Neural progenitor cell (in vitro differentiated cells): ENCODE results near the gene NF1. TPM values are rescaled to one million over a fixed set of nuclear protein-coding genes. Genes with fewer than 3 reads are reported as not detected.

Source experiments
- DNase-seq: peaks from one replicate; pipeline ENCODE4 v3.0.0-alpha.2; 2016; ENCODE audit warnings: low spot score
- H2AFZ ChIP-seq: fragments of 200-600 bp; sonication (generic); replicated peaks from 2 replicates; pipeline ENCODE4 v1.6.1; 2016; ENCODE audit warnings: antibody characterized with exemption
- H3F3A ChIP-seq: fragments of 200-600 bp; sonication (generic); 2 replicates; pipeline ENCODE4 v1.6.1; 2016; ENCODE audit warnings: antibody characterized with exemption, low read depth
- H3K27ac ChIP-seq: fragments of 200-600 bp; sonication (generic); 2 replicates; pipeline ENCODE4 v1.5.1; 2016; ENCODE audit warnings: mild to moderate bottlenecking
- H3K27me3 ChIP-seq: fragments of 200-600 bp; sonication (generic); 2 replicates; pipeline ENCODE4 v1.6.1; 2016; ENCODE audit warnings: mild to moderate bottlenecking, moderate library complexity
- H3K36me3 ChIP-seq: fragments of 200-600 bp; sonication (generic); 2 replicates; pipeline ENCODE4 v1.5.1; 2016
- H3K4me1 ChIP-seq: fragments of 200-600 bp; sonication (generic); 2 replicates; pipeline ENCODE4 v1.6.1; 2016; ENCODE audit warnings: mixed run types
- H3K4me2 ChIP-seq: fragments of 200-600 bp; sonication (generic); 2 replicates; pipeline ENCODE4 v1.6.1; 2016
- H3K4me3 ChIP-seq: fragments of 200-600 bp; sonication (generic); 2 replicates; pipeline ENCODE4 v1.5.1; 2016
- H3K79me2 ChIP-seq: fragments of 200-600 bp; sonication (generic); 2 replicates; pipeline ENCODE4 v1.6.1; 2016; ENCODE audit warnings: low read depth
- H3K9ac ChIP-seq: fragments of 200-600 bp; sonication (generic); 2 replicates; pipeline ENCODE4 v1.6.1; 2016
- H3K9me3 ChIP-seq: fragments of 200-600 bp; sonication (generic); 2 replicates; pipeline ENCODE4 v1.5.1; 2016; ENCODE audit warnings: low read depth
- H4K20me1 ChIP-seq: fragments of 200-600 bp; sonication (generic); 2 replicates; pipeline ENCODE4 v1.6.1; 2016; ENCODE audit warnings: low read depth
- H3K27ac Mint-ChIP-seq: 3 replicates; pipeline ENCODE4 v1.8.0; 2021; ENCODE audit warnings: mixed read lengths
- H3K27me3 Mint-ChIP-seq: 2 replicates; pipeline ENCODE4 v1.8.0; 2022; ENCODE audit warnings: low read depth, mild to moderate bottlenecking, inconsistent platforms, moderate library complexity, mixed read lengths; ENCODE audit not compliant: insufficient read depth
- H3K36me3 Mint-ChIP-seq: 3 replicates; pipeline ENCODE4 v1.8.0; 2021; ENCODE audit warnings: mixed read lengths
- H3K4me1 Mint-ChIP-seq: 3 replicates; pipeline ENCODE4 v1.8.0; 2021; ENCODE audit warnings: mixed read lengths
- H3K4me3 Mint-ChIP-seq: 3 replicates; pipeline ENCODE4 v1.8.0; 2021; ENCODE audit warnings: mild to moderate bottlenecking, moderate library complexity, mixed read lengths
- H3K9me3 Mint-ChIP-seq: 3 replicates; pipeline ENCODE4 v1.8.0; 2020; ENCODE audit warnings: mixed read lengths
- CTCF ChIP-seq: fragments of 200-600 bp; sonication (generic); IDR thresholded peaks from 2 replicates; pipeline ENCODE4 v1.5.1; 2017; ENCODE audit warnings: antibody characterized with exemption, mild to moderate bottlenecking
- EZH2 ChIP-seq: fragments of 200-600 bp; sonication (generic); IDR thresholded peaks from 2 replicates; pipeline ENCODE4 v1.6.1; 2017; ENCODE audit warnings: antibody characterized with exemption, mild to moderate bottlenecking, moderate library complexity
- EZH2phosphoT487 ChIP-seq: fragments of 200-600 bp; sonication (generic); IDR thresholded peaks from 2 replicates; pipeline ENCODE4 v1.6.1; 2017; ENCODE audit warnings: antibody characterized with exemption
- total RNA-seq: library from RNA; depleted of rRNA; stranded (reverse); fragments of >200 nt; gene quantifications from 2 replicates; pipeline ENCODE4 v1.2.3, GENCODE V29; 2015; ENCODE audit warnings: low replicate concordance

The NF1 gene
- total RNA-seq, 1 donor from 2014 or later: 54.8 TPM

GRCh38 chr17:31101943-31102342, 7.2 kb downstream of the NF1 start:
- DNase-seq: no peak
- H2AFZ ChIP-seq: no peak overlapping the region
- H3F3A ChIP-seq: peaks cover 33% of the 10 kb centered on the region
- Mint-ChIP-seq H3K9me3 (no peaks in the 10 kb centered on the region), H3K27me3 (peaks cover 2% of the 10 kb centered on the region), H3K4me3 (no peak overlapping the region), H3K4me1 (peaks cover 18% of the 10 kb centered on the region), H3K36me3 (peaks cover 3% of the 10 kb centered on the region), H3K27ac (peak overlapping the region; percentile 25)
- TF ChIP-seq EZH2phosphoT487 (no peak), EZH2 (no peak), CTCF (no peak)
- peaks cover 97% of the 10 kb centered on the region for H3K79me2 ChIP-seq
- no peak overlapping the region for H3K9ac ChIP-seq
- peaks cover 27% of the 10 kb centered on the region for H4K20me1 ChIP-seq
- H3K27me3 ChIP-seq: no peaks in the 10 kb centered on the region
- H3K4me3 ChIP-seq: peak overlapping the region; percentile 23
- no peaks in the 10 kb centered on the region for H3K36me3 ChIP-seq
- no peaks in the 10 kb centered on the region for H3K9me3 ChIP-seq
- peak overlapping the region; percentile 65 for H3K4me2 ChIP-seq
- peaks cover 18% of the 10 kb centered on the region for H3K4me1 ChIP-seq
- peak overlapping the region; percentile 91 for H3K27ac ChIP-seq

DNA sequence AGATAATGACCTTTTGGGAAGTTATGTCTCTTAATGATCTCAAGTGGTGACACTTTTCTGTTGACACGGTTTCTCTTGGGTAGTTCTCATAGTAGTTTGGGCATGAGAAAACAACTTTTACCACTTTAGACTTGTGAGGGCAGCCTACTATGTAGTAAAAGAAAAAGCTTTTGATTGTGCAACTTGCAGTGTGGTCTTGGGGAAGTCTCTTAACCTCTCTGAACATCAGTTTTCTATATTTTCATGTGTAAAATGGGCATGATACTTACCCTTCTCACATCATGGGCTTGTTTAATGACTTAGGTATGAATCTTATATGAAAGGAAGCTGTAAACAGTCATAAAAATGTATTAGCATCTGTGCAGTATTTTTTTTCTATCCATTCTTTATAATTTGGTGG, 11.2 kb downstream of the NF1 start:
- Histone ChIP-seq H2AFZ (no peak overlapping the region), H4K20me1 (peaks cover 32% of the 10 kb centered on the region), H3K9ac (no peak overlapping the region), H3K4me2 (no peak overlapping the region), H3K9me3 (no peaks in the 10 kb centered on the region), H3F3A (peaks cover 20% of the 10 kb centered on the region), H3K36me3 (no peaks in the 10 kb centered on the region), H3K79me2 (peaks cover 100% of the 10 kb centered on the region), H3K4me3 (no peak overlapping the region), H3K27me3 (no peaks in the 10 kb centered on the region), H3K27ac (no peak overlapping the region), H3K4me1 (peaks cover 29% of the 10 kb centered on the region)
- H3K4me3 Mint-ChIP-seq: no peak overlapping the region
- H3K36me3 Mint-ChIP-seq: peaks cover 7% of the 10 kb centered on the region
- H3K27ac Mint-ChIP-seq: no peak overlapping the region
- H3K4me1 Mint-ChIP-seq: peaks cover 23% of the 10 kb centered on the region
- H3K27me3 Mint-ChIP-seq: no peaks in the 10 kb centered on the region
- DNase-seq: no peak
- no peak for TF ChIP-seq EZH2phosphoT487
- TF ChIP-seq EZH2: no peak
- H3K9me3 Mint-ChIP-seq: no peaks in the 10 kb centered on the region

GRCh38 chr17:31111183-31111582, 16.4 kb downstream of the NF1 start:
- no peak overlapping the region for H3K4me3 Mint-ChIP-seq
- Histone ChIP-seq H3K27ac (no peak overlapping the region), H3K79me2 (peaks cover 96% of the 10 kb centered on the region)

More at GRCh38 chr17:31111183-31111582, 16.4 kb downstream of the NF1 start:
- DNase-seq: no peak
- Histone ChIP-seq H3K27me3 (no peaks in the 10 kb centered on the region), H3K4me1 (peaks cover 26% of the 10 kb centered on the region), H3K36me3 (no peaks in the 10 kb centered on the region), H3K4me3 (no peak overlapping the region), H4K20me1 (peaks cover 10% of the 10 kb centered on the region), H3K9me3 (no peaks in the 10 kb centered on the region), H3K4me2 (peak overlapping the region; percentile 71), H3F3A (peaks cover 9% of the 10 kb centered on the region), H3K9ac (no peak overlapping the region), H2AFZ (no peak overlapping the region)
- Mint-ChIP-seq H3K36me3 (peaks cover 22% of the 10 kb centered on the region), H3K4me1 (peaks cover 19% of the 10 kb centered on the region), H3K9me3 (peaks cover 3% of the 10 kb centered on the region), H3K27ac (no peak overlapping the region), H3K27me3 (no peaks in the 10 kb centered on the region)
- TF ChIP-seq EZH2phosphoT487: no peak
- TF ChIP-seq CTCF: no peak
- TF ChIP-seq EZH2: no peak
